HPDE6-E6E7 (cell line): ENCODE measurements around the gene PALLD.
"Not testable (repeated sequence)": the region's sequence is repeated elsewhere in the genome, so short reads cannot be mapped to it uniquely, and the experiment has no call there.

Source experiments
- DNase-seq: peaks from one replicate; pipeline ENCODE4 v3.0.0; 2011; ENCODE audit warnings: missing footprints; ENCODE audit errors: extremely low spot score

The PALLD gene

DNA sequence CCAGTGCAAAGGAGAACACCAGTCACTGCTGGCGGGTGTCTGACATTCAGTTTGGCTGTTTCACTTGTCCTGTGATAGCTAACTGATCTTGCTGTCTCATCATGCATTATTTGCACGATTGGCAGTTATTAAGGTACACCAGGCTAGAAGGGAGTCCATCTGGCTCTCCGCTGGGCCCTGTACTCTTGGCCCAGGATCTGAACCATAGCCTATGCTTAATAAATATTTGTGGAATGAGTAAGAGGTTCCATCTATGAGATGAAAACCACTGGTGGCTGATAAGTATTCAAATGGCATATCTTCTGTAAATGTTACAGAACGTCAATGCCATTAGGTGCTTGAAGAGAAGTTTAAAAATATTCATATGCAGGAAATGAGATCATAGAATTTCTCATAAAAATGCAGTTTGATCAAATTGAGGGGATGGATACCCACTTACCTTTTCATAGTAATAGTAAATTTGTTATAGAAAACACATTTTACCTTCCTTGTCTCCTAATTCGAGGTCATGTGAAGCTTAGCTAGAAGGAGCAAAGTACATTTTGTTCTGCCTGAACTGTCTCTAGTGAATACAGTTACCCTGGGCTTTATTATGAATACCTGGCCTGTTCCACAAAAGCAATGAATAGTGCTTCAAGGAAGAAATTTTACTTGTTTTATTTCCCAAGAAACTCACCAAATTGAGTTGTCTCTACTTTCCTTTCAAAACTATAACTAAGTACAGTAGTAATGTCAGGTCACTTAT, 299.7 kb downstream of the PALLD start:
- no peak for DNase-seq

DNA sequence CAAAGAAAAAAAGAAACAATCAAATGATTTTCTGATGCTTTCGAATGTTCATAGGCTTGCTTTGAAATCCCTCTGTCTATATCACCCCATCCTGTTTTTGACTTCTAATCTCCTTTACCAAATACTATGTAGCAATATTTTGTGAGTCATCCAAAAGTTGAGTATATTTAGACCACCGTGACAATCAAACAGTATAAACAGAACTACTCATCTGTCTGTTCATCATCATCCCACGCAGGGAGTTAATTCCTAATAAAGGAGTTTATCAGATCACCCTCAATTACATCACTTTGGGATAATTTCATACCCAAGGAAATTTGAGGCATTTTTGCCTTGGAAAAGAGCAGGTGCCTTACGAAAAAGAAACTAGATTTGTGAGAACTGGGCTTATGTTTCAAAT, 300.3 kb downstream of the PALLD start:
- peak; percentile 17 for DNase-seq

DNA sequence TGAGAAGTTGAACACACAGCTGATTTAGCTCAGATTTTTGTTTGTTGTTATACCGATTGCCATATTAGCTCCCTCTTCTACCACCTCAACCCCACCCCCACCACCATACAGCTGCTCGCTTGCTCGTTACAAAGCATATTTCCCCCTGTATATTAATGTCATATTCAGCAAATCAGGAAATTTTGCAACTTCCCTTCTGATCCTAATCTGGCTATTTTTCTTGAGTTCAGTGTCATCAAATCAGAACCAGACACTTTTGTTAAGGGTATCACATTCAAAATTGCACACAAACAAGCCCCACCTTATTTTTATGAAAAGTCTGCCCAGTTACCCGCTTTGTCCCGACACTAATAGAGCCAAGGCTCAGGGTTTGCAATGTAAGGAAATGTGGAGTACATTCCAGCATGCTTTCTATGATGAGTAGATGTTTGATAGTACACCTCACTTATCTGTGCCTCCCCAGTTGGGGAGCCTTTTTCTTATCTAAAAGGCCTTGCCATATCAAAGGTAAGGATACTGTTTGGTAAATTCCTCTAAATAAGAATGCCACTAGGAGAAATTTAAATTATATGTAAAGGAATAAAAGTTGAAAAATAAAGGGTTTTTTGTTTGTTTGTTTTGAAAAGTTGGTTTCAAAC, 301.0 kb downstream of the PALLD start:
- no peak for DNase-seq

GRCh38 chr4:168800926-168801325, 304.1 kb downstream of the PALLD start:
- DNase-seq = no peak

- no peak for DNase-seq
Observed at GRCh38 chr4:168802222-168802621, 305.4 kb downstream of the PALLD start.

DNA sequence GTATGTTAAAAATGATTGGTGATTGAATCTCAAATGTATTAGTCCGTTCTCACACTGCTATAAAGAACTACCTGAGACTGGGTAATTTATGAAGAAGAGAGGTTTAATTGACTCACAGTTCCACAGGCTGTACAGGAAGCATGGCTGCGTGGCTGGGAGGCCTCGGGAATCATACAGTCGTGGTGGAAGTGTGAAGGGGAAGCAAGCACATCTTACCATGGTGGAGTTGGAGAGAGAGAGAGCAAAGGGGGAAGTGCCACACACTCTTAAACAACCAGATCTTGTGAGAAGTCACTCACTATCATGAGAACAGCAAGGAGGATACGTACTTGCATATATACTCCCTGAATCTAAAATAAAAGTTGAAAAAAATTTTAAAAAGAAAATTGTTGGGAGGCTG, 306.2 kb downstream of the PALLD start:
- not testable (repeated sequence) for DNase-seq

DNA sequence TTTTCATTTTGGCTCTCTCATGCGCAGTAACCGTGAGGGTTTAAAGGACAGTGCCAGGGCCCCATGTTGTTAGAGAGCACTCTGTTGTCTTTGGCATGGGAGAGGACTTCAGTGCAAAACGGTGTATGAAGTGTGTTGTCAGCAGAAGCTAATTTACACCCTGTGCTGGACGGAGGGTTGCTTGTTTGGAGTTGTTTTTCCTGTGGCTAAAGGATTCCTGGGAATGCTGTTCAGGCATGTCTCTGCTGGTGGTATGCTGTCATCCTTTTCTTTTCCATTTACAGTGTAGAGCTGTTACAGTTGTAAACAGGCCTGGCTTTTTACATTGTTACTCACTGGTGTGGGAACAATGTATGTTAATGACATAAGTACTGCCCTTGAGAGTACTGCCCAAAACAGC, 306.9 kb downstream of the PALLD start:
- DNase-seq = peak; percentile 42

DNA sequence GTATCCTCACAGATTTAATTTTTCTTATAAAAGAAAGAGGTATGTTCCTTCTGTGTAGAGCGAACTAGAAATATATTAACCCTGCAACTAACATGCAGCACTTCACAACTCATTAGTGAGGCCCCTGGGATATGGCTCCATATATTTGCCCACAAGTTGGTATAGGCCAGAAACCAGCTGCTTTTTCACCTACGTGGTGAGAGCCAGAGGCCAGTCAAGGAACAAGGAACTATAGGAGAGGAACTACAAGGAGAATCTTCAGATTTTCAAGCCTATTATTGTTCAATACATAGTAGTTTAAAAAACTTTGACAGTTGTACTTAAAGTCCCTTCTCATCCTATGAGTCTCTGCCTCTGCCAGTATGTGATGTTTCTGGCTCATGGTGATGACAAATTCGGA, 307.3 kb downstream of the PALLD start:
- no peak for DNase-seq

DNA sequence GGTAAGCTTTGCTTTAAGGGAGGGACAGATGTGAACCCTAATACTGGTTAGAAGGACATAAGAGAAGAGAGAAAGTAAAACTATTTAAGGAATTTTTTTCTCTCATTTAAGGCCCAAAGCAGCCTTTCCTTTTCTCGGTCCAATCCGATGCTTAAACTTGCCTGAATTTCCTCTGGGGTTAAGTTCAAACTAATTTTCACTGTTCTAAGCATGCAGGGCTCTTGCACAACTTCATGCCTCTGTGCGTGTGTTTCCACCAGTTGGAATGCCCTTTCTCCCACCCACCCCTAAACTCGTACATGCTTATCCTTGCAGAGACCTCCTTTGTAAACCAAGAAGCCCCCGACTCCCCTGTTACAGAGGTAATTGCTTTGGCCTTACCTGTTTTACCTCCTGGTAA, 308.5 kb downstream of the PALLD start:
- no peak for DNase-seq

- DNase-seq = not testable (repeated sequence)
Observed at GRCh38 chr4:168806247-168806646, 309.4 kb downstream of the PALLD start.

- no peak for DNase-seq
Observed at GRCh38 chr4:168811207-168811606, 314.4 kb downstream of the PALLD start.

GRCh38 chr4:168811786-168812651, 315.2 kb downstream of the PALLD start:
- DNase-seq = no peak

DNA sequence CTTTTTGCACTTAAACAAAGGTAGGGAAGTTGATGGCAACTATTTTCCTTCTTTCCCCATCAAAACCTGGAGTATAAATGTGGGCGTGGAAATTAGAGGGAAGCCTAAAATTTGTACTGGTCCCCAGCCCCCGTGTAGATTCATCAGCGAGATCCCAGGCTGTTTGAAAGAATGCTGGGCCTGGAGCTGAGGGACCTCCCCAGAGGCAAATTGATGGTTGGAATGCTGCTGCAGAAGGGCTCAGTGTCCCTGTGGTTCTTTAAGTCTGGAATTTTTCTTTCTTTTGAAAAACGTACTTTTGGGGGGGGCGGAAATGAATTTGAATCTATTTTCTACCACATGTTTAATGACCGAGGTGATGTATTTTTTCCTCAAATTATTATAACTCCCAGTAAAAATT, 316.0 kb downstream of the PALLD start:
- no peak for DNase-seq

GRCh38 chr4:168813890-168814289, 317.0 kb downstream of the PALLD start:
- no peak for DNase-seq

DNA sequence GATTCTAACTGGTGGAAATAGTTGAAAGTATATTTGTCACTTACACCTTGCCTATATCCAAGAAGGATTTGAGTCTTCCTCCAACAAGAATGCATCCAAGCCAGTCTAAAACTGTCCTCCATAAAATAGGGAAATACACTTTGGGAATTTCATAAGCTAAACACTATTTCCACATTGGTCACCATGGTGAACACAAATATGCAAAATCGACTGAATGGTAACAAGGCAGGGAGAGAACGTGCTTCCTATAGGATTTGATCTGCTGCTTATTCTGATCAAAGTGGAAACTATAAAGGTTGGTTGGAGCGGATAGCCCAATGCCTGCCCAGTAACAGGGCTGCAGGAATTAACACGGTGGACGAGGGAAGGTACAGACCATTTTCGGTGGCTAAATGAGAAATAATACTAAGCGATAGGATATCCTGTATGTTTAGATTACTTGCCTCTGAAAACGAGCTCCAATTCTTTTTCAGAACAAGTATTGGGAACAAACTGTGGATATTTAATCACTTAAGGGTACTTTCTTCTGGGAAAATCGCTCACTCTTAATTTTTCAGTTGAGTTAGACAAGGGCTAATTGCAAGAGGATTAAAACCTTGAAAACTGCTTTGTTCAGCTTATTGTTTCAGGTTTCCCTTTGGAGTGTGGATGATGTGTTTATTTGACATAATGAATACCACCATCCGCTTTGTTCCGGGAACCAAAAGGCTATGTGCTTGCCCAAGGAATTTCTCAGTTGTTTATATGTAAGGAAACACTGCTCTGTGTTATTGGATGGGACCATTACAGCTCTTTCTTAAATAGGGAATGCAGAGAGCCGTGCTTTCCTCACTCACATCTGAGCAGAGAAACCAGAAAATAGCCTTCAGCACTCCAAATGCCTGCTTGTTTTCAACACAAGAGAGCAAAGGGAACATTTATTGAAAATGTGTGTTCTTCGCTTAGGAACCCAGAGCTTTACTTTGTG, 318.8 kb downstream of the PALLD start:
- no peak for DNase-seq

DNA sequence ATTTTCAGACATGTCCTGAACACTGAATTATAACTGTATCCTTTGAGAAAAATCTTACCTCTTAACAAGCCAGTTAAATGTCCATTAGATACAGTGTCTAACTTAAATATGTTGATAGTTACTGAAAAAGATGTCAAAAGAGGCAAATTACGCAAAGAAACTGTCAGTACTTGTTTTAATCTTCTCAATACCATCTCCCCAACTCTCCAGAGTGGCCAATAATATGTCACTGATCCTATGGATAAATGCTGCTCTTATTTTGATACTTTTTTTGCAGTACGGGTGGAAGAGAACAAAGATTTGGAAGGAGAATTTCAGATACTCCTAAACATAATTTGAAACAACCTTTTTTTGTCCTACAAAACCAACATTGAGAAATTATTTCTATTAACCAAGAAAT, 320.5 kb downstream of the PALLD start:
- no peak for DNase-seq

GRCh38 chr4:168822481-168822880, 325.6 kb downstream of the PALLD start:
- DNase-seq = no peak

- DNase-seq = no peak
Observed at GRCh38 chr4:168825975-168826374, 329.1 kb downstream of the PALLD start.

GRCh38 chr4:168826620-168827019, 329.8 kb downstream of the PALLD start:
- DNase-seq = no peak

- DNase-seq = no peak
Observed at GRCh38 chr4:168830777-168831512, 334.1 kb downstream of the PALLD start.

DNA sequence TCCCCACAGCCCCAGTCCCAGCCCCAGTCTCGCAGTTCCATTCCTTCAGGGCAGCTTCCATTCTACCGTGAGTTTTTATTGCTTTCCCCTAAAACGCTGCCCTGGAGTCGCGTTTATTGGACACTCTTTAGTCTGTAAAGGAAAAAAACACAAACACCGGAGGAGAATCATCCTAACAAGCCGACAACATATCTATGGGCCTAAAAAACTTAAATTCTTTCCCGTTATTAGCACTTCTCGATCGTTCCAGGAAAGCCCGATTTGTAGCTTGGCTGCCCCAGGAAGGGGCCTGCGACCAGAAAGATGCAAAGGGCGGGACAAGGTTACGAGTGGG, 334.7 kb downstream of the PALLD start:
- DNase-seq = no peak
